SK-N-SH (cell line): Measurements from ENCODE around the gene GNE.

Source experiments
- POLR2AphosphoS5 ChIP-seq: IDR thresholded peaks from 2 replicates; pipeline ENCODE4 v1.6.1; 2012; ENCODE audit warnings: low read depth, low read length
- SMC3 ChIP-seq: IDR thresholded peaks from 2 replicates; pipeline ENCODE4 v1.6.1; 2012; ENCODE audit warnings: low read depth, low read length, improper control_type of control experiment
- TF ChIP-seq, protein P1 (sequence below): IDR thresholded peaks from 2 replicates; pipeline ENCODE4 v1.4.0; 2012; ENCODE audit warnings: low read depth
- TF ChIP-seq, protein P2 (sequence below): IDR thresholded peaks from 2 replicates; pipeline ENCODE4 v1.6.1; 2012; ENCODE audit warnings: mild to moderate bottlenecking, low read depth, low read length, moderate library complexity

DNA sequence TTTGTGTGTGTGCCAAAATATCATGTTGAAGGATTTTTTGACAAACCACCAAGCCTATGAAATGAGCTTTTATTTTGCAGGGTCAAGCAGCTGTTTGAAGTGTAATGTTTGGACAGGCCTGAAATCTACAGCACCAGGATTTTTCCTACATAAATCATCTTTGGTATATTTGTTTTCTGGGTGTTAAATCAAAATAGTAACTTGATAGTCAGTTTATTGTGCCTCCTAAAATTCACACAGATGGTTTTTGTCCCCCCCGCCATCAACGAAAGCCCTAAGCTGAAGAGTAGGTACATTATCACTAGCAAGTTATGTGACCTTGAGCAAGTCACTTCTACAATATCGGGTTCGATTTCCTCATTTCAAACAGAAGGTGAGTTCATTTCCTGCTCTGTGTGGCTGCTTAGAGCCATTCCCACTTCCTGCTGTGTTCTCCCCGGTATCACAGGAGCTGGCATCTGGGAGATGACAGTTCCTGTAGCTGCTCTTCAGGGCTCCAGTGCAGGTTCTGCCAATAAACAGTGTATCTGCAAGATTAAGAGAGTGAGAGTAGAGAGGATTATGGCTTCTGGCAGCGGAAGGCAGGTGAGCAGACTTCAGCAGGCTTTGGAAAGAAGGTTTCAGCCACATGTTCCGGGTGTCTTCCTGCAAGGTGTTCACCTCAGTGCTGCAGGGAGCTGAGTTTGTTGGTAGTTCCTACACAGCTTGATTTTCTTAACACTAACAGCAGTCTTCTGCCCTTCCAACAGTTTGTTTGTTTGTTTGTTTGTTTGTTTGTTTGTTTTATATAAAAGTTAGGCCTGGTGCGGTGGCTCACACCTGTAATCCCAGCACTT is 48.4 kb upstream of the GNE start:
- TF ChIP-seq SMC3, result no peak
- TF ChIP-seq, protein P1, sequence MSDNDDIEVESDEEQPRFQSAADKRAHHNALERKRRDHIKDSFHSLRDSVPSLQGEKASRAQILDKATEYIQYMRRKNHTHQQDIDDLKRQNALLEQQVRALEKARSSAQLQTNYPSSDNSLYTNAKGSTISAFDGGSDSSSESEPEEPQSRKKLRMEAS, result no peak
- TF ChIP-seq, protein P2, sequence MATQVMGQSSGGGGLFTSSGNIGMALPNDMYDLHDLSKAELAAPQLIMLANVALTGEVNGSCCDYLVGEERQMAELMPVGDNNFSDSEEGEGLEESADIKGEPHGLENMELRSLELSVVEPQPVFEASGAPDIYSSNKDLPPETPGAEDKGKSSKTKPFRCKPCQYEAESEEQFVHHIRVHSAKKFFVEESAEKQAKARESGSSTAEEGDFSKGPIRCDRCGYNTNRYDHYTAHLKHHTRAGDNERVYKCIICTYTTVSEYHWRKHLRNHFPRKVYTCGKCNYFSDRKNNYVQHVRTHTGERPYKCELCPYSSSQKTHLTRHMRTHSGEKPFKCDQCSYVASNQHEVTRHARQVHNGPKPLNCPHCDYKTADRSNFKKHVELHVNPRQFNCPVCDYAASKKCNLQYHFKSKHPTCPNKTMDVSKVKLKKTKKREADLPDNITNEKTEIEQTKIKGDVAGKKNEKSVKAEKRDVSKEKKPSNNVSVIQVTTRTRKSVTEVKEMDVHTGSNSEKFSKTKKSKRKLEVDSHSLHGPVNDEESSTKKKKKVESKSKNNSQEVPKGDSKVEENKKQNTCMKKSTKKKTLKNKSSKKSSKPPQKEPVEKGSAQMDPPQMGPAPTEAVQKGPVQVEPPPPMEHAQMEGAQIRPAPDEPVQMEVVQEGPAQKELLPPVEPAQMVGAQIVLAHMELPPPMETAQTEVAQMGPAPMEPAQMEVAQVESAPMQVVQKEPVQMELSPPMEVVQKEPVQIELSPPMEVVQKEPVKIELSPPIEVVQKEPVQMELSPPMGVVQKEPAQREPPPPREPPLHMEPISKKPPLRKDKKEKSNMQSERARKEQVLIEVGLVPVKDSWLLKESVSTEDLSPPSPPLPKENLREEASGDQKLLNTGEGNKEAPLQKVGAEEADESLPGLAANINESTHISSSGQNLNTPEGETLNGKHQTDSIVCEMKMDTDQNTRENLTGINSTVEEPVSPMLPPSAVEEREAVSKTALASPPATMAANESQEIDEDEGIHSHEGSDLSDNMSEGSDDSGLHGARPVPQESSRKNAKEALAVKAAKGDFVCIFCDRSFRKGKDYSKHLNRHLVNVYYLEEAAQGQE, result no peak
- no peak for TF ChIP-seq POLR2AphosphoS5
